HEK293T (cell line): Measurements from ENCODE around the gene ZNF254.

Experiments used
- CTCF ChIA-PET: fragments of 350-600 bp; formaldehyde crosslinking; extraction: SDS; loops from one replicate; lab custom pipeline; 2021; ENCODE audit warnings: antibody characterized with exemption, inconsistent platforms; lab: Yijun Ruan, JAX
- POLR2A ChIA-PET: fragments of 350-600 bp; formaldehyde crosslinking; extraction: SDS; loops from one replicate; lab custom pipeline; 2020; ENCODE audit warnings: antibody characterized with exemption, inconsistent platforms; lab: Yijun Ruan, JAX
- DNase-seq: peaks from one replicate; pipeline ENCODE4 v3.0.0; 2012; ENCODE audit warnings: mixed read lengths; ENCODE audit errors: extremely low spot score
- ARNT ChIP-seq: fragments of 450-650 bp; IDR thresholded peaks from 2 replicates; pipeline ENCODE4 v1.6.1; 2017; ENCODE audit warnings: mild to moderate bottlenecking
- BHLHE40 ChIP-seq: fragments of 450-650 bp; IDR thresholded peaks from 2 replicates; pipeline ENCODE4 v1.6.1; 2016; ENCODE audit warnings: mild to moderate bottlenecking, moderate library complexity, borderline replicate concordance
- CTBP1 ChIP-seq: fragments of 450-650 bp; IDR thresholded peaks from 2 replicates; pipeline ENCODE4 v1.6.1; 2016; ENCODE audit warnings: borderline replicate concordance
- ELF4 ChIP-seq: fragments of 450-650 bp; IDR thresholded peaks from 2 replicates; pipeline ENCODE4 v1.6.1; 2017; ENCODE audit warnings: antibody characterized with exemption
- FOXA1 ChIP-seq: fragments of 450-650 bp; IDR thresholded peaks from 2 replicates; pipeline ENCODE4 v1.6.1; 2016; ENCODE audit warnings: mild to moderate bottlenecking
- FOXK2 ChIP-seq: fragments of 450-650 bp; IDR thresholded peaks from 2 replicates; pipeline ENCODE4 v1.6.1; 2016; ENCODE audit warnings: mild to moderate bottlenecking
- FOXM1 ChIP-seq: fragments of 450-650 bp; IDR thresholded peaks from 2 replicates; pipeline ENCODE4 v1.6.1; 2017; ENCODE audit warnings: mild to moderate bottlenecking, borderline replicate concordance
- HDGF ChIP-seq: fragments of 450-650 bp; IDR thresholded peaks from 2 replicates; pipeline ENCODE4 v1.6.1; 2017; ENCODE audit warnings: antibody characterized with exemption, borderline replicate concordance
- L3MBTL2 ChIP-seq: fragments of 450-650 bp; conservative IDR thresholded peaks from 2 replicates; pipeline ENCODE4 v1.6.1; 2016; ENCODE audit warnings: mild to moderate bottlenecking
- LEF1 ChIP-seq: fragments of 450-650 bp; IDR thresholded peaks from 2 replicates; pipeline ENCODE4 v1.6.1; 2017; ENCODE audit warnings: mild to moderate bottlenecking, borderline replicate concordance
- NFRKB ChIP-seq: fragments of 450-650 bp; IDR thresholded peaks from 2 replicates; pipeline ENCODE4 v1.6.1; 2016; ENCODE audit warnings: mild to moderate bottlenecking, moderate library complexity
- SP1 ChIP-seq: fragments of 450-650 bp; IDR thresholded peaks from 2 replicates; pipeline ENCODE4 v1.6.1; 2017
- SUZ12 ChIP-seq: fragments of 450-650 bp; IDR thresholded peaks from 2 replicates; pipeline ENCODE4 v1.6.1; 2016; ENCODE audit warnings: mild to moderate bottlenecking
- TARDBP ChIP-seq: fragments of 450-650 bp; IDR thresholded peaks from 2 replicates; pipeline ENCODE4 v1.6.1; 2016
- ZNF384 ChIP-seq: fragments of 450-650 bp; IDR thresholded peaks from 2 replicates; pipeline ENCODE4 v1.6.1; 2016
- TF ChIP-seq, protein P1 (sequence below): fragments of 450-650 bp; IDR thresholded peaks from 2 replicates; pipeline ENCODE4 v1.6.1; 2016

Gene ZNF254

DNA sequence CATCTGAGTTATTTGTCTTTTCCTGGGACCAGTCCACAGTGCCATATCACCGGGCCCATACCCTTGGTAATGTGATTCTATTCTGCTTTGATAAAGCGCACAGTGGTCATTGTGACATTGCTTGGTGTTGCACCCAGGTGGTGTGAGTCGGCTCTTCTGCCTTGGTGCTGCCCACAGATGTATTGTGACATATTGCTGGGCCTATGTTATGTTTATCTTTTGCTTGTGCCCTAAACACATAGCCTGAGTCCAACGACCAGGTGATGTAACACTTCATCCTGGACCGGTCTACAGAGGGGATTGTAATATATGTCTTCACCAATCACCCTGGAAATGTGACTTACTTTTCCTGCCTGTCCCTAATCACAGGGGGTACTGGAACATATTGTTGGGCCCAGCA is 23.7 kb upstream of the ZNF254 start:
- ChIA-PET CTCF (no interaction called here), POLR2A (no interaction called here)
- no peak for TF ChIP-seq L3MBTL2
- TF ChIP-seq TARDBP = no peak
- TF ChIP-seq, protein P1, sequence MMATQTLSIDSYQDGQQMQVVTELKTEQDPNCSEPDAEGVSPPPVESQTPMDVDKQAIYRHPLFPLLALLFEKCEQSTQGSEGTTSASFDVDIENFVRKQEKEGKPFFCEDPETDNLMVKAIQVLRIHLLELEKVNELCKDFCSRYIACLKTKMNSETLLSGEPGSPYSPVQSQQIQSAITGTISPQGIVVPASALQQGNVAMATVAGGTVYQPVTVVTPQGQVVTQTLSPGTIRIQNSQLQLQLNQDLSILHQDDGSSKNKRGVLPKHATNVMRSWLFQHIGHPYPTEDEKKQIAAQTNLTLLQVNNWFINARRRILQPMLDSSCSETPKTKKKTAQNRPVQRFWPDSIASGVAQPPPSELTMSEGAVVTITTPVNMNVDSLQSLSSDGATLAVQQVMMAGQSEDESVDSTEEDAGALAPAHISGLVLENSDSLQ = no peak
- no peak for TF ChIP-seq FOXK2
- no peak for TF ChIP-seq CTBP1
- no peak for TF ChIP-seq ARNT
- TF ChIP-seq BHLHE40 = no peak
- TF ChIP-seq FOXA1 = no peak
- no peak for TF ChIP-seq SP1
- TF ChIP-seq NFRKB = no peak
- no peak for TF ChIP-seq ZNF384
- TF ChIP-seq LEF1 = no peak
- TF ChIP-seq ELF4 = no peak
- no peak for TF ChIP-seq FOXM1
- no peak for TF ChIP-seq HDGF
- no peak for TF ChIP-seq SUZ12
- DNase-seq = no peak

DNA sequence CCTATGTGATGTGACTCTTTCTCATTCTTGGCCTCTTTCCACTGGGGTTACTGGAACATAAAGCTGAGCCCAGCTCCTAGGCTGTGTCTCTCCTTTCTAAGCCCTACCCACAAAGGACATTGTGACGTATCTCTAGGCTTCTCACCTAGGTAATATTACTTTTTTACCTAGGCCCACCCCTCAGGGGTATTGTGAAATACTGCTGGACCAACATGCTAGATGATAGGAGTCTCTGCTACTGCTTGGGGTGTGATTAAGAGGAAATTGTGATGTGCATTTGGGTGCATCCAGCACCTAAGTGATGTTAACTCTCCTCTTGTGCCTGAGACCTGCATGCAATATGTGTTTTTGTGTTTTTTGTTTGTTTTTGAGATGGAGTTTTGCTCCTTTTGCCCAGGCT is 22.8 kb upstream of the ZNF254 start:
- TF ChIP-seq FOXK2 = no peak
- TF ChIP-seq LEF1 = no peak
- no peak for TF ChIP-seq ELF4
- no peak for TF ChIP-seq ARNT
- TF ChIP-seq L3MBTL2 = no peak
- no peak for TF ChIP-seq FOXA1
- TF ChIP-seq ZNF384 = no peak
- TF ChIP-seq HDGF = no peak
- no peak for TF ChIP-seq SP1
- TF ChIP-seq, protein P1 = no peak
- TF ChIP-seq NFRKB = no peak
- TF ChIP-seq TARDBP = no peak
- no peak for TF ChIP-seq CTBP1
- no peak for TF ChIP-seq FOXM1
- no peak for TF ChIP-seq SUZ12
- no peak for TF ChIP-seq BHLHE40
- no peak for DNase-seq
- POLR2A ChIA-PET = no interaction called here
- CTCF ChIA-PET = no interaction called here

DNA sequence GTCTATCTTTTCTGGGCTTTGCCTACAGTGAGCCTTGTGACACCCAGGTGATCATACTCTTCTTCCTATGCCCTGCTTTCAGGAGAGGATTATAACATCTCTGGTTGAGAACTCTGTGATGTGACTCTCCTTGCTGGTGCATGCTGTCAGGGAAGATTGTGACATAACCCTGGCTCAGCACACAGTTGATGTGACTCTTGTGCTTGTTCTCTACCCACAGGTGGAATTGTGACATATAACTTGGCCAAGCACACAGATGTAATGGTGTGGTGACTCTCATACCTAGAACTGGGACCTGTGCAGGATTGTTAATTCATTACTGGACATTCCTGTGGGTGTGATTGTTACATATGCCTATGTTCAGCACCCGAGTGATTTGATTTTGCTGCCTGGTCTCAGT is 21.7 kb upstream of the ZNF254 start:
- POLR2A ChIA-PET = no interaction called here
- TF ChIP-seq FOXM1 = no peak
- no peak for TF ChIP-seq ARNT
- no peak for TF ChIP-seq NFRKB
- CTCF ChIA-PET = no interaction called here
- no peak for DNase-seq

DNA sequence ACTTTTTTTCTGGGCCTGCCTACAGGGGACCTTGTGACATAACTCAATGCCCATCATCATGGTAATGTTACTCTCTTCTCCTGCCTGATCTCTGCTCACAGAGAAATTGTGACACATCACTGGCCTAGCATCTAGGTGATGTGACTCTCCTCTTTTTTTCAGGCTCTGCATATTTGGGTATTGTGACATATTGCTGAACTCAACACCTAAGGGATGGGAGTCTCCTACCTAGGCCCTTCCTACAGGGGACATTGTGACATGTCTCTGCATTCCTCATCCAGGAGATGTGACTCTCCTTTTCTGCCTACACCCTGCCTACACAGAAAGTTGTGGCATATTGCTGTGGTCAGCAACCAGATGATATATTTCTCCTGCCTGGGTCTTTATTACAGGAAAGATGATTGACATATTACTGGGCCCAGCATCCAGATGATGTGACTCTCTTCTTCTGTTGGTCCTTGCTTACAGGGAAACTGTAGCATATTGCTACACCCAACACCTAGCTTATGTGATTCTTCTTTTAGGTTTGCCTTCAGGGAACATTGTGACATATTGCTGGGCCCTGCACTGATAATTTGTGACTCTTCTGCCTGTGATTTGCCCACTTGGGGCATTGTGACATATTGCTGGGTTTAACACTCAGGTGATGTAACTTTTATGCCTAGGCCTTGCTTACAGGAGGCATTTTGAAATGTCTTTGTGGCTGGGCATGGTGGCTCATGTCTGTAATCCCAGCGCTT is 21.0 kb upstream of the ZNF254 start:
- ChIA-PET CTCF (no interaction called here), POLR2A (no interaction called here)
- no peak for DNase-seq
- TF ChIP-seq FOXM1 (no peak), ELF4 (no peak), CTBP1 (no peak), FOXK2 (no peak), LEF1 (no peak), ARNT (no peak), SUZ12 (no peak), BHLHE40 (no peak), ZNF384 (no peak), TARDBP (no peak), HDGF (no peak)
- TF ChIP-seq, protein P1 = no peak

DNA sequence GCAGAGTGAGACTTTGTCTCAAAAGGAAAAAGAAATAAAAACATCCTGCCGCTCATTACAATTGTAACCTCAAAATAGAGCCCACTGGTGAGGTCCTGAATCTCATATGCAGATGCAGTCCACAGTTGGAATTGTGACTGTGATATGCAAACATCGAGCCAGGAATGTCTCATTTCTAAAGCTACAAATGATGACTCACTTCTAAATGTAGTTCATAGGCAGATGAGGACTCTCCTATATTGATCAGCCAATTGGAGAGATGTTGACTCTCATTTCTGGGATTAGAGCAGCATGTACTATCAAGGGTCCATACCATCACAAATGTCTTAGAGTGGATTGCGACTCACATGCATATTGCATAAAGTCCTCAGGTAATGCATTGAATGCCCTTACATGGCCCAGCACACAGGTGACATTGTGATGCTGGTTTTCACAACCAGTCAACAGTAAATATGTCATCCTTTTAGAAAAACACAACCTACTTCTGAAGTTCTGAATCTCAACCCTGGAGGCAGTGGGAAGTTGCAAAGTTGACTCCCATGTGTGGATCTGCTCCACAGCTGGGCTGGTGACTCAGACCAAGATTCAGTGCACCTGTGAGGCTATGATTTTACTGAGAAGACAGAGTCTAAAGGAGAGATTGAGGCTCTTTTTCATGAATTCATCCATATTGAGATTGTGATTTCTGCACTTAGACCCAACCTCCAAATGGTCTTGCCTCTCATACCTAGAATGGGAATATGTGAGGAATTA is 16.9 kb upstream of the ZNF254 start:
- CTCF ChIA-PET = no interaction called here
- TF ChIP-seq SP1 = no peak
- no peak for TF ChIP-seq FOXK2
- no peak for TF ChIP-seq ZNF384
- no peak for TF ChIP-seq NFRKB
- no peak for TF ChIP-seq BHLHE40
- no peak for TF ChIP-seq CTBP1
- TF ChIP-seq, protein P1 = no peak
- TF ChIP-seq L3MBTL2 = no peak
- TF ChIP-seq SUZ12 = no peak
- POLR2A ChIA-PET = no interaction called here
- DNase-seq = no peak
